SU-DHL-6 (cell line): Measurements from ENCODE around the gene RUNX1.

Experiments used
- EZH2phosphoT487 ChIP-seq: fragments of 200-600 bp; sonication (generic), shearing (Covaris generic); conservative IDR thresholded peaks from 2 replicates; pipeline ENCODE4 v1.6.1; 2018; ENCODE audit warnings: mild to moderate bottlenecking, antibody characterized with exemption, low read length, moderate library complexity, mixed read lengths
- TF ChIP-seq, protein P1 (sequence below): fragments of 200-600 bp; sonication (generic); IDR thresholded peaks from one replicate; pipeline ENCODE4 v1.5.1; 2017; ENCODE audit warnings: antibody characterized with exemption, mild to moderate bottlenecking, low read length, moderate library complexity; ENCODE audit not compliant: insufficient read depth, poor library complexity, severe bottlenecking

GRCh38 chr21:34844013-34844923 is 204.8 kb downstream of the RUNX1 start:
- TF ChIP-seq, protein P1, sequence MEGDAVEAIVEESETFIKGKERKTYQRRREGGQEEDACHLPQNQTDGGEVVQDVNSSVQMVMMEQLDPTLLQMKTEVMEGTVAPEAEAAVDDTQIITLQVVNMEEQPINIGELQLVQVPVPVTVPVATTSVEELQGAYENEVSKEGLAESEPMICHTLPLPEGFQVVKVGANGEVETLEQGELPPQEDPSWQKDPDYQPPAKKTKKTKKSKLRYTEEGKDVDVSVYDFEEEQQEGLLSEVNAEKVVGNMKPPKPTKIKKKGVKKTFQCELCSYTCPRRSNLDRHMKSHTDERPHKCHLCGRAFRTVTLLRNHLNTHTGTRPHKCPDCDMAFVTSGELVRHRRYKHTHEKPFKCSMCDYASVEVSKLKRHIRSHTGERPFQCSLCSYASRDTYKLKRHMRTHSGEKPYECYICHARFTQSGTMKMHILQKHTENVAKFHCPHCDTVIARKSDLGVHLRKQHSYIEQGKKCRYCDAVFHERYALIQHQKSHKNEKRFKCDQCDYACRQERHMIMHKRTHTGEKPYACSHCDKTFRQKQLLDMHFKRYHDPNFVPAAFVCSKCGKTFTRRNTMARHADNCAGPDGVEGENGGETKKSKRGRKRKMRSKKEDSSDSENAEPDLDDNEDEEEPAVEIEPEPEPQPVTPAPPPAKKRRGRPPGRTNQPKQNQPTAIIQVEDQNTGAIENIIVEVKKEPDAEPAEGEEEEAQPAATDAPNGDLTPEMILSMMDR: no peak
- no peak for TF ChIP-seq EZH2phosphoT487
